ENCODE measurements around the gene SLC15A2. TPM values are rescaled to one million over a fixed set of nuclear protein-coding genes. Genes with fewer than 3 reads are reported as not detected.

Gene SLC15A2
- total and polyA plus RNA-seq, 7 donors: 0.30 to 1.8 (median 0.52) TPM

GRCh38 chr3:121985846-121986245, 91.6 kb downstream of the SLC15A2 start:
- DNase-seq: no peak
- no peak for ATAC-seq
- TF ChIP-seq CTCF (IDR thresholded peaks at IDR 0.05): no peak
- intact Hi-C loops (cut with DNase I): no loop called here
- H3K27me3 ChIP-seq (ENCODE audit: insufficient read depth in 3 of 3, low read length in 2 of 3): no peaks in the 10 kb centered on the region
- WGBS, 3 donors: 74 to 82% (median 75%) methylated on average over 2 of the region's 2 CpGs
- no peak overlapping the region for H3K27ac ChIP-seq
- peaks cover 4% of the 10 kb centered on the region for H3K9me3 ChIP-seq
- no peak overlapping the region for H3K4me3 ChIP-seq
- no peaks in the 10 kb centered on the region for H3K36me3 ChIP-seq (ENCODE audit: insufficient read depth in 1 of 2, low read depth in 1 of 2)
- H3K4me1 ChIP-seq: no peaks in the 10 kb centered on the region

GRCh38 chr3:121988146-121988545, 93.9 kb downstream of the SLC15A2 start:
- no peaks in the 10 kb centered on the region for H3K4me1 ChIP-seq
- H3K36me3 ChIP-seq (ENCODE audit: insufficient read depth in 1 of 2, low read depth in 1 of 2): no peaks in the 10 kb centered on the region
- no peak for TF ChIP-seq CTCF (IDR thresholded peaks at IDR 0.05)
- no peak overlapping the region for H3K27ac ChIP-seq
- intact Hi-C loops (cut with DNase I): no loop called here
- H3K4me3 ChIP-seq: no peak overlapping the region
- 64 to 71% (median 67%) methylated on average over 2 of the region's 2 CpGs for WGBS, 3 donors
- DNase-seq (no peak), ATAC-seq (no peak)
- no peaks in the 10 kb centered on the region for H3K9me3 ChIP-seq
- H3K27me3 ChIP-seq (ENCODE audit: insufficient read depth in 3 of 3, low read length in 2 of 3): no peaks in the 10 kb centered on the region

- Histone ChIP-seq H3K27me3 (ENCODE audit: insufficient read depth in 3 of 3, low read length in 2 of 3) (no peaks in the 10 kb centered on the region), H3K9me3 (no peaks in the 10 kb centered on the region), H3K4me3 (no peak overlapping the region), H3K36me3 (ENCODE audit: insufficient read depth in 1 of 2, low read depth in 1 of 2) (no peaks in the 10 kb centered on the region), H3K4me1 (no peaks in the 10 kb centered on the region), H3K27ac (no peak overlapping the region)
- DNase-seq (no peak), ATAC-seq (no peak)
- no peak for TF ChIP-seq CTCF (IDR thresholded peaks at IDR 0.05)
- intact Hi-C loops (cut with DNase I): loop anchor here in 1 of 2 donors (10.0 kb wide), 1 partner anchor 445 kb away; the partner anchor contains the start of gene POLQ
These were observed 95.7 kb downstream of the SLC15A2 start for GRCh38 chr3:121989943-121990342.

GRCh38 chr3:121992601-121993560, 98.7 kb downstream of the SLC15A2 start:
- ATAC-seq (no peak), DNase-seq (no peak)
- Histone ChIP-seq H3K27me3 (ENCODE audit: insufficient read depth in 3 of 3, low read length in 2 of 3) (no peaks in the 10 kb centered on the region), H3K9me3 (no peaks in the 10 kb centered on the region), H3K4me3 (no peak overlapping the region), H3K27ac (no peak overlapping the region), H3K4me1 (no peaks in the 10 kb centered on the region), H3K36me3 (ENCODE audit: insufficient read depth in 1 of 2, low read depth in 1 of 2) (no peaks in the 10 kb centered on the region)
- intact Hi-C loops (cut with DNase I): loop anchor here in 1 of 2 donors (10.0 kb wide), 1 partner anchor 448 kb away; the partner anchor contains the start of gene POLQ
- no peak for TF ChIP-seq CTCF (IDR thresholded peaks at IDR 0.05)
- WGBS, 3 donors: 92 to 95% (median 92%) methylated on average over 31 of the region's 31 CpGs

Other genes starting within 250 kb of the SLC15A2 start
- 1 to 10 TPM; 6.9 to 9.9 (median 8.3) TPM for gene HCLS1, start 233.5 kb upstream of the SLC15A2 start, total RNA-seq
- gene HCLS1, start 233.5 kb upstream of the SLC15A2 start, polyA plus RNA-seq: 1 to 10 TPM; 2.8 to 6.9 (median 2.9) TPM
- gene GOLGB1, start 144.7 kb upstream of the SLC15A2 start, total RNA-seq: 10 to 100 TPM; 20.6 to 30.7 (median 23.6) TPM
- gene GOLGB1, start 144.7 kb upstream of the SLC15A2 start, polyA plus RNA-seq: 10 to 100 TPM in 1 of 3 donors, 1 to 10 TPM in 2; 7.5 to 16.1 (median 7.7) TPM
- gene IQCB1, start 59.3 kb upstream of the SLC15A2 start, total RNA-seq: 1 to 10 TPM; 5.8 to 8.3 (median 6.8) TPM
- 10 to 100 TPM in 1 of 3 donors, 1 to 10 TPM in 2; 5.7 to 10.1 (median 8.5) TPM for gene IQCB1, start 59.3 kb upstream of the SLC15A2 start, polyA plus RNA-seq
- gene EAF2, start 59.2 kb upstream of the SLC15A2 start, total RNA-seq: 1 to 10 TPM; 1.5 to 5.3 (median 5.0) TPM
- gene EAF2, start 59.2 kb upstream of the SLC15A2 start, polyA plus RNA-seq: 1 to 10 TPM; 3.2 to 4.6 (median 3.4) TPM
- not detected for gene ILDR1, start 127.8 kb downstream of the SLC15A2 start, total RNA-seq
- gene ILDR1, start 127.8 kb downstream of the SLC15A2 start, polyA plus RNA-seq: not detected
- gene CD86, start 161.0 kb downstream of the SLC15A2 start, total RNA-seq: 1 to 10 TPM in 2 of 4 donors, under 1 TPM in 2; 0.71 to 1.4 (median 0.99) TPM
- gene CD86, start 161.0 kb downstream of the SLC15A2 start, polyA plus RNA-seq: under 1 TPM; 0.16 to 0.40 (median 0.24) TPM